Stomach (tissue), 4 donors: ENCODE data around the gene ACSF3.

ENCODE experiments used
- CTCF ChIP-seq, 7 experiments: fragments of 450-650 bp in 4 of 7; fragments of 200-600 bp in 3 of 7; sonication (generic) in 3 of 7; IDR thresholded peaks; one replicate each; pipeline ENCODE4 v1.5.1; 2016 to 2019; ENCODE audit warnings: antibody characterized with exemption in 7 of 7, control low read depth in 2 of 7, mild to moderate bottlenecking in 1 of 7
- EP300 ChIP-seq: sonication (generic); formaldehyde crosslinking; IDR thresholded peaks from one replicate; pipeline ENCODE4 v1.6.1; 2017; ENCODE audit warnings: antibody characterized with exemption

- no peak for TF ChIP-seq CTCF (IDR thresholded peaks at IDR 0.05)
- TF ChIP-seq EP300 = no peak
These were observed 105.8 kb downstream of the ACSF3 start for GRCh38 chr16:89199241-89200123.
